GM18498 (cell line): Measurements from ENCODE around the gene VEGFD.
"Not testable (repeated sequence)": the region's sequence is repeated elsewhere in the genome, so short reads cannot be mapped to it uniquely, and the experiment has no call there.

Experiments
- ATAC-seq: cut with Tn5 transposase; IDR thresholded peaks from one replicate; pipeline ENCODE4 v1.9.1; 2021; ENCODE audit warnings: mild to moderate bottlenecking, moderate library complexity; ENCODE audit not compliant: unreplicated experiment

VEGFD gene

GRCh38 chrX:15310117-15310516 is 74.1 kb downstream of the VEGFD start:
- ATAC-seq = no peak

DNA sequence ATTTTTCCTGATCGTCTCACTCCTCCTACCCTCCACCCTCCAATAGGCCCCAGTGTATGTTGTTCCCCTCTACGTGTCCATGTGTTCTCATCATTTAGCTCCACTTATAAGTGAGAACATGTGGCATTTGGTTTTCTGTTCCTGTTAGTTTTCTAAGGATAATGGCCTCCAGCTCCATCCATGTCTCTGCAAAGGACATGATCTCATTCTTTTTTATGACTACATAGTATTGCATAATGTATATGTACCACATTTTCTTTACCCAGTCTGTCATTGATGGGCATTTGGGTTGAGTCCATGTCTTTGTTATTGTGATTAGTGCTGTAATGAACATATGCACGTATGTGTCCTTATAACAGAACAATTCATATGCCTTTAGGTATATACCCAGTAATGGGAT is 78.3 kb downstream of the VEGFD start:
- ATAC-seq = not testable (repeated sequence)

DNA sequence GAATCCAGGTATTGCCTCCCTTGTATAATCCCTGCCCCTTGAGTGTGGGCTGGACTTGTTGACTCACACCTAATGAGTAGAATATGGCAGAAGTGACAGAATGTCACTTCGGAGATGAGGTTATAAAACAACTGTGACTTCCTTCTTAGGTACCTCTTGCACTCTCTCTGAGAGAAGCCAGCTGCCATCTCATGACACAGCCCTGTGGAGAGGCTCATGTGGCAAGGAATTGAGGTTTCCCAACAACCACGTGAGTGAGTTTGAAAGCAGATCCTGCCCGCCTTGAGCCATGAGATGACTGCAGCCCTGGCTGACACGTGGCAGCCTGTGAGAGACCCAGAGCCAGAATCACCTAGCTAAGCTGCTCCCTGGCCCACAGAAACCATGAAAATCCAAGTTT is 82.3 kb downstream of the VEGFD start:
- ATAC-seq = no peak

DNA sequence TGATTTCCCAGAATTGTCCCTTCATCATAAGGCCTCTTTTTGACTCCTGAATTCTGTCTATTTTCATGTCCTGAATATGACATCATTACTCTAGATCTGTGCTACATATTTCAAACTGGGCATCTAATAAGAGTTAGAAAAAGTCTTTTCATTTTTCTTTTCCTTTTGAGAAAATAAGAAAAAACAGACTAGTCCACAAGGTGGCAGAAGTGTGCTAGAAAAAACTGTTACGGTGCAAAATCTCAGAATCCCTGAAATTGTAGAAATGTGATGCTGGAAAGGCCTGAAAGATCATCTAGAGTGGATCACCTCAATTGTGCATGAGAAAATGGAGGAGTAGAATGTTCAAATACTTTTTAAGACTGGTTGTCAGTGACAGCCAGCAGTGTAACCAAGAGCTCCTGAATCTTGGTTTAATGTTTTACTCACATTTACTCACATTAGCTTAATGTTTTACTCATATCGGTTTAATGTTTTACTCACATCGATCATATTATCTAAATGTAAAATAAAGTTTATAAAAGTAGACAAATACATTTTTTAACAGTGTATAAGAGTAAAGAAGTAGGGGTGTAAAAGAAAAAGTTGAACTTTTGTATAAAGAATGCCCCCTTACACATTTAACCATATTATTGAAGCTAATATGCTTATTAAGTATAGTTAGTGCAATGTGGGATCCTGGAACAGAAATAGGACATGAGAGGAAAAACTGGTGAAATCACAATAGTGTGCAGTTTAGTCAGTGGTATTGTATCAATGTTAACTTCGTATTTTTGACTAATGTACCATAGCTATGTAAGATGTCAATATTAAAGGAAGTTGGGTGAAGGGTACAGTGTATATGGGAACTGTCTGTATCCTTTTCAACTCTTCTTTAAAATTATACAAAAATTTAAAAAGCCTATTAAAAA is 84.0 kb downstream of the VEGFD start:
- no peak for ATAC-seq

- no peak for ATAC-seq
Observed at GRCh38 chrX:15298780-15299179, 85.4 kb downstream of the VEGFD start.

DNA sequence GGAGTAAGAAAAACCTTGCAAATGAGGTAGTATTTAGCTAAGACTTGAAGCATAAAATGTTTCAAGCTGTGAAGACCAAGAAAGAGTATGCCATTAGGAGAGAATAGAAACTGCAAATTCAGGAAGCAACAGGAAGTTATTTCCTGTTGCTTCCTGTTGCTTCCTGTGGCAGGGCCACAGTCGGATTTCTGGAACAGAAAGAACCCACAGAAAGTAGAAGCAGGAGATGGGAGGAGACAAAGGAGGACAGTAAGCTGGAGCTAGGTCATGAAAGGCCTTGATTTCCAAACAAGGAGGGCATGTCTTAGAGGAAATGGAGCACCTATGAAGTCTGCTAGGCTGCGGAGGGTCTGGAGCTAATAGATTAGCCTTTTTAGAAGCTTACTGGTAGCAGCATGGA is 86.0 kb downstream of the VEGFD start:
- no peak for ATAC-seq
